K562 (cell line): ENCODE measurements around the gene NCOA4. TPM values are rescaled to one million over a fixed set of nuclear protein-coding genes. Genes with fewer than 3 reads are reported as not detected.
"Not testable (repeated sequence)": the region's sequence is repeated elsewhere in the genome, so short reads cannot be mapped to it uniquely, and the experiment has no call there.

Source experiments
- ATF1 ChIP-seq, 2 experiments: fragments of 450-650 bp in 1 of 2; IDR thresholded peaks; 2 replicates each; pipeline ENCODE4 v1.6.1; 2016; ENCODE audit warnings: missing compliant biosample characterization in 1 of 2, missing genetic modification characterization in 1 of 2
- ATF7 ChIP-seq: fragments of 450-650 bp; IDR thresholded peaks from 2 replicates; pipeline ENCODE4 v1.7.1; 2014; ENCODE audit warnings: mild to moderate bottlenecking, moderate library complexity
- CHD2 ChIP-seq: IDR thresholded peaks from 2 replicates; pipeline ENCODE4 v1.6.1; 2011; ENCODE audit warnings: low read depth, low read length
- CREM ChIP-seq: IDR thresholded peaks from 2 replicates; pipeline ENCODE4 v1.6.1; 2014; ENCODE audit warnings: antibody characterized with exemption, low read depth
- E4F1 ChIP-seq: fragments of 250-450 bp; sonication (Bioruptor Pico); IDR thresholded peaks from 2 replicates; pipeline ENCODE4 v1.5.0; 2021; ENCODE audit warnings: mild to moderate bottlenecking, borderline replicate concordance
- EP400 ChIP-seq: fragments of 450-650 bp; IDR thresholded peaks from 2 replicates; pipeline ENCODE4 v1.6.1; 2017; ENCODE audit warnings: antibody characterized with exemption, mild to moderate bottlenecking, moderate library complexity
- HDAC1 ChIP-seq, 2 experiments: fragments of 450-650 bp; IDR thresholded peaks; 2 replicates each; pipeline ENCODE4 v1.6.1; 2016 to 2017; ENCODE audit warnings: inconsistent platforms in 1 of 2, mild to moderate bottlenecking in 1 of 2, moderate library complexity in 1 of 2
- KAT7 ChIP-seq: sonication (generic); formaldehyde crosslinking; IDR thresholded peaks from 2 replicates; pipeline ENCODE4 v1.8.0; 2022; ENCODE audit warnings: missing genetic modification reagents, mild to moderate bottlenecking, borderline replicate concordance
- KDM5B ChIP-seq: fragments of 200-600 bp; sonication (generic); IDR thresholded peaks from 2 replicates; pipeline ENCODE4 v1.6.1; 2012; ENCODE audit warnings: low read depth, mild to moderate bottlenecking, moderate library complexity, low read length, control low read depth, inconsistent platforms; ENCODE audit not compliant: insufficient replicate concordance
- L3MBTL2 ChIP-seq: fragments of 450-650 bp; IDR thresholded peaks from 2 replicates; pipeline ENCODE4 v1.6.1; 2016; ENCODE audit warnings: mild to moderate bottlenecking, moderate library complexity
- PHF21A ChIP-seq: fragments of 450-650 bp; IDR thresholded peaks from 2 replicates; pipeline ENCODE4 v1.6.1; 2017; ENCODE audit warnings: low read depth, borderline replicate concordance
- PML ChIP-seq: IDR thresholded peaks from 2 replicates; pipeline ENCODE4 v1.6.1; 2012; ENCODE audit warnings: low read length, inconsistent platforms
- POLR2A ChIP-seq: fragments of 450-650 bp; conservative IDR thresholded peaks from 2 replicates; pipeline ENCODE4 v1.6.1; 2016
- POLR2B ChIP-seq: fragments of 450-650 bp; IDR thresholded peaks from 2 replicates; pipeline ENCODE4 v1.6.1; 2018; ENCODE audit warnings: low read depth; ENCODE audit not compliant: partially characterized antibody
- SIN3A ChIP-seq, 2 experiments: fragments of 150-350 bp in 1 of 2; IDR thresholded peaks; 2 replicates each; pipeline ENCODE4 v1.6.1; 2011 to 2016; ENCODE audit warnings: borderline replicate concordance in 2 of 2, low read depth in 2 of 2, low read length in 2 of 2, mild to moderate bottlenecking in 2 of 2, moderate library complexity in 2 of 2; ENCODE audit not compliant: control insufficient read depth in 1 of 2
- SPI1 ChIP-seq: IDR thresholded peaks from 2 replicates; pipeline ENCODE4 v1.6.1; 2011; ENCODE audit warnings: low read depth, low read length, control low read depth, borderline replicate concordance
- SRF ChIP-seq, 2 experiments: fragments of 250-450, 450-650 bp in 1 of 2; sonication (Bioruptor Pico) in 1 of 2; sonication (generic) in 1 of 2; formaldehyde crosslinking; IDR thresholded peaks; 2 replicates each; pipeline versions ENCODE4 v1.5.0 to v1.5.1; 2020 to 2022; ENCODE audit warnings: mild to moderate bottlenecking in 1 of 2, missing genetic modification reagents in 1 of 2
- TAF7 ChIP-seq: fragments of 450-650 bp; IDR thresholded peaks from 2 replicates; pipeline ENCODE4 v1.6.1; 2016; ENCODE audit warnings: missing genetic modification characterization, missing compliant biosample characterization
- TCF7 ChIP-seq: sonication (generic); IDR thresholded peaks from 2 replicates; pipeline ENCODE4 v1.6.1; 2016; ENCODE audit warnings: antibody characterized with exemption, borderline replicate concordance
- ZNF639 ChIP-seq, 2 experiments: fragments of 200-800 bp in 1 of 2; sonication (Bioruptor generic) in 1 of 2; sonication (generic) in 1 of 2; formaldehyde crosslinking in 1 of 2; IDR thresholded peaks in 1 of 2; conservative IDR thresholded peaks in 1 of 2; 2 replicates each; pipeline versions ENCODE4 v1.5.0 to v1.6.1; 2016 to 2020; ENCODE audit warnings: missing compliant biosample characterization in 1 of 2, missing genetic modification characterization in 1 of 2, missing genetic modification reagents in 1 of 2
- polyA plus RNA-seq, 8 experiments: library from polyadenylated mRNA; depleted of rRNA in 4 of 8; stranded (reverse) in 5 of 8; unstranded in 3 of 8; fragments of >200 nt; fragmentation: Nextera tagmentation in 2 of 8; fragmentation: Illumina TruSeq in 1 of 8; extraction: Ambion mirVana in 2 of 8; extraction: Trizol in 1 of 8; gene quantifications; 2 replicates each; pipeline versions ENCODE4 v1.2.1 to v1.2.3, GENCODE V29; 2011 to 2014; ENCODE audit warnings: inconsistent platforms in 1 of 8, missing spikeins in 1 of 8
- total RNA-seq, 7 experiments: library from RNA; depleted of rRNA in 6 of 7; stranded (reverse); fragments of >200 nt in 6 of 7; fragmentation: Illumina TruSeq in 2 of 7; extraction: Trizol in 2 of 7; gene quantifications; 2 replicates each; pipeline versions ENCODE4 v1.2.1 to v1.2.3, GENCODE V29; 2011 to 2021; ENCODE audit warnings: low replicate concordance in 1 of 7
- TF ChIP-seq, protein P1 (sequence below): fragments of 250-450 bp; sonication (Bioruptor Pico); IDR thresholded peaks from 2 replicates; pipeline ENCODE4 v1.8.0; 2021; ENCODE audit warnings: borderline replicate concordance, mild to moderate bottlenecking, moderate library complexity; ENCODE audit not compliant: poor library complexity, severe bottlenecking
- TF ChIP-seq, protein P2 (sequence below): fragments of 450-650 bp; IDR thresholded peaks from 2 replicates; pipeline ENCODE4 v1.6.1; 2016

NCOA4 gene
- total and polyA plus RNA-seq, 9 of the 15 experiments (the other 6 are each of a cell fraction or from before 2014, with no cell fraction given): 89.8 to 283 (median 181) TPM

GRCh38 chr10:45972106-45972812 is 58.2 kb downstream of the NCOA4 start, which contains the start of gene TIMM23 (continued):
- TF ChIP-seq ZNF639 (CRISPR knock-in tag; conservative IDR thresholded peaks at IDR 0.05 in 1 of 2, IDR thresholded peaks at IDR 0.05 in 1 of 2) (0 out of 4 replicates have a peak, but pooled peaks of 1 of the 2 experiments have one; percentile 32), POLR2B (peak; percentile 71), KAT7 (0 out of 2 replicates have a peak, but pooled peaks have one; percentile 88), KDM5B (peak; percentile 64), PHF21A (peak; percentile 54; the same call in 1 of the 2 replicates), TAF7 (tag) (peak; percentile 6; the same call in 1 of the 2 replicates), L3MBTL2 (peak; percentile 70), SIN3A (IDR thresholded peaks at IDR 0.05; ENCODE audit: borderline replicate concordance in 2 of 2, control insufficient read depth in 1 of 2, low read depth in 2 of 2, low read length in 2 of 2) (peak in 1 of 2 experiments; percentile 75; a peak in 1 of 4 replicates), CREM (peak; percentile 76), EP400 (peak; percentile 93), HDAC1 (IDR thresholded peaks at IDR 0.05) (peak in 1 of 2 experiments; percentile 91; a peak in 2 of 4 replicates), PML (peak; percentile 40; the same call in 1 of the 2 replicates), CHD2 (peak; percentile 55), POLR2A (peak; percentile 89), ATF7 (peak; percentile 58), TCF7 (0 out of 2 replicates have a peak, but pooled peaks have one; percentile 36), SRF (CRISPR knock-in tag; IDR thresholded peaks at IDR 0.05) (peak in 1 of 2 experiments; percentile 27; a peak in 1 of 4 replicates), E4F1 (CRISPR knock-in tag) (peak; percentile 97), ATF1 (tag; IDR thresholded peaks at IDR 0.05) (peak; percentile 36; the same call in 1 of the 2 replicates), SPI1 (peak; percentile 88)
- TF ChIP-seq, protein P1, sequence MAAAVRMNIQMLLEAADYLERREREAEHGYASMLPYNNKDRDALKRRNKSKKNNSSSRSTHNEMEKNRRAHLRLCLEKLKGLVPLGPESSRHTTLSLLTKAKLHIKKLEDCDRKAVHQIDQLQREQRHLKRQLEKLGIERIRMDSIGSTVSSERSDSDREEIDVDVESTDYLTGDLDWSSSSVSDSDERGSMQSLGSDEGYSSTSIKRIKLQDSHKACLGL (CRISPR knock-in tag): peak; percentile 58
- TF ChIP-seq, protein P2, sequence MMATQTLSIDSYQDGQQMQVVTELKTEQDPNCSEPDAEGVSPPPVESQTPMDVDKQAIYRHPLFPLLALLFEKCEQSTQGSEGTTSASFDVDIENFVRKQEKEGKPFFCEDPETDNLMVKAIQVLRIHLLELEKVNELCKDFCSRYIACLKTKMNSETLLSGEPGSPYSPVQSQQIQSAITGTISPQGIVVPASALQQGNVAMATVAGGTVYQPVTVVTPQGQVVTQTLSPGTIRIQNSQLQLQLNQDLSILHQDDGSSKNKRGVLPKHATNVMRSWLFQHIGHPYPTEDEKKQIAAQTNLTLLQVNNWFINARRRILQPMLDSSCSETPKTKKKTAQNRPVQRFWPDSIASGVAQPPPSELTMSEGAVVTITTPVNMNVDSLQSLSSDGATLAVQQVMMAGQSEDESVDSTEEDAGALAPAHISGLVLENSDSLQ: 0 out of 2 replicates have a peak, but pooled peaks have one; percentile 28
- TF ChIP-seq ATF1 (CRISPR knock-in tag; IDR thresholded peaks at IDR 0.05): not testable (repeated sequence)
